TTC549 (cell line): ENCODE data around the gene SSC5D.

Experiments
- FAIRE-seq: peaks from 2 replicates; lab custom pipeline; 2012; peaks lifted over from hg19 to GRCh38; lab: Jason Lieb, UNC

SSC5D gene

GRCh38 chr19:55538132-55538531, 49.9 kb downstream of the SSC5D start:
- FAIRE-seq = no peak

- FAIRE-seq = no peak
Observed at GRCh38 chr19:55539090-55539984, 51.1 kb downstream of the SSC5D start.

- no peak for FAIRE-seq
Observed at GRCh38 chr19:55540619-55541018, 52.4 kb downstream of the SSC5D start.

- no peak for FAIRE-seq
Observed at GRCh38 chr19:55541091-55541490, 52.9 kb downstream of the SSC5D start.

GRCh38 chr19:55542292-55542855, 54.1 kb downstream of the SSC5D start:
- no peak for FAIRE-seq

- FAIRE-seq = no peak
Observed at GRCh38 chr19:55543567-55543966, 55.3 kb downstream of the SSC5D start.

- FAIRE-seq = no peak
Observed at GRCh38 chr19:55544014-55544413, 55.8 kb downstream of the SSC5D start.

- no peak for FAIRE-seq
Observed at GRCh38 chr19:55544776-55545439, 56.7 kb downstream of the SSC5D start.

- FAIRE-seq = no peak
Observed at GRCh38 chr19:55545443-55545842, 57.2 kb downstream of the SSC5D start, which contains the start of gene SBK3. Gene SBK3, minus strand, starts transcription at chr19:55545543. Its CDS starts 0 bp downstream, at chr19:55545543.

- no peak for FAIRE-seq
Observed at GRCh38 chr19:55546011-55546410, 57.8 kb downstream of the SSC5D start.

GRCh38 chr19:55546822-55547614, 58.8 kb downstream of the SSC5D start:
- FAIRE-seq = no peak

- FAIRE-seq = no peak
Observed at GRCh38 chr19:55549500-55550320, 61.5 kb downstream of the SSC5D start.

- FAIRE-seq = no peak
Observed at GRCh38 chr19:55550321-55550650, 62.0 kb downstream of the SSC5D start.

GRCh38 chr19:55552206-55552605, 64.0 kb downstream of the SSC5D start:
- no peak for FAIRE-seq

GRCh38 chr19:55552620-55553019, 64.4 kb downstream of the SSC5D start:
- no peak for FAIRE-seq

- FAIRE-seq = no peak
Observed at GRCh38 chr19:55553217-55554182, 65.3 kb downstream of the SSC5D start.

- FAIRE-seq = no peak
Observed at GRCh38 chr19:55554302-55554701, 66.1 kb downstream of the SSC5D start.

- FAIRE-seq = no peak
Observed at GRCh38 chr19:55554741-55555152, 66.5 kb downstream of the SSC5D start.

- FAIRE-seq = no peak
Observed at GRCh38 chr19:55559684-55560083, 71.4 kb downstream of the SSC5D start.

GRCh38 chr19:55563261-55563690, 75.0 kb downstream of the SSC5D start:
- FAIRE-seq = no peak
